HG02938 (cell line): ENCODE results near the gene MIPOL1.
"Not testable (repeated sequence)": the region's sequence is repeated elsewhere in the genome, so short reads cannot be mapped to it uniquely, and the experiment has no call there.

ENCODE experiments used
- ATAC-seq: cut with Tn5 transposase; IDR thresholded peaks from one replicate; pipeline ENCODE4 v1.9.1; 2021; ENCODE audit warnings: mild to moderate bottlenecking, moderate library complexity; ENCODE audit not compliant: unreplicated experiment

The MIPOL1 gene

DNA sequence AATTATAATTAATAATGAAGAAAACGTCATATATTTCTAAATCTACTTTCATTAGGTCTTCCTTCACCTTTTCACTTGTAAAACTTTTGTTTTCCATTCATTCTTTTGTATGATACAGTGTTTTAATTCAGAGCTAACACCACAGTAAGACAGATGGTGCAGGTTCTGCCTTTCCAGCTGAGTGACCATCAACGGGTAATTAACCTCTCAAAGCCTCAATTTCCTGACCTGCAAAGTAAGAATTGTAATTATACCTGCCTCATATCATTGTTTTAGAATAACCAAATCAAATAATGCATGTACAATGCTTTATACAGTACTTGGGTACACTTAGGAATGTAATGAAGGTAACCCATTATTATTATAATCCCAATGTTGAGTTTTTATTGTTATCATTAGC lies 239.8 kb downstream of the MIPOL1 start:
- ATAC-seq: no peak

- ATAC-seq: no peak
Measured at GRCh38 chr14:37438444-37438843, 240.7 kb downstream of the MIPOL1 start.

- no peak for ATAC-seq
Measured at GRCh38 chr14:37443461-37443860, 245.7 kb downstream of the MIPOL1 start.

DNA sequence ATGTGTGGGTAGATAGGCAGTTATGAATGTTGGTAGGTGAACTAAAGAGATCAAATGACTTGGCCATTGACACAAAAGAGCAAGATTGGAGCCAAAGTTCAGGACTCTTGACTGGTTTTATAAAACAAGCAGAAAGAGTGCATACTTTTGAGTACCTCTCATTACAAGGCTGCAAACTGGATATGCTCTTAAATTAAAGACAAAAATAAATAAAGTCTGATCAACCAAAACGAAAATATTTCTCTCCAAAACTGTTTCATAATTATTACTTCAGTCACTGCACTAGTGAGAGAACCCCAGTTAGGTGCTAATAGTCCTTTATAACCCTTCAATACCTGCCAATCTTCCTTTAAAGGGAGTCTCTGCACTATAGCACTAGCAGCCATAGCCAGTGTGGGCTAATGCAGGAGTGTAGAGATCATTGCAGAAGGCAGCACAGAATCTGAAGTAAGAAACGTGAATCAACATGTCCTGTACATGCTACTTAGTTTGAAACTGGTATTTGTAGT lies 250.2 kb downstream of the MIPOL1 start:
- no peak for ATAC-seq

GRCh38 chr14:37452323-37452722 lies 254.6 kb downstream of the MIPOL1 start:
- no peak for ATAC-seq

- ATAC-seq: no peak
Measured at GRCh38 chr14:37453985-37454384, 256.2 kb downstream of the MIPOL1 start.

DNA sequence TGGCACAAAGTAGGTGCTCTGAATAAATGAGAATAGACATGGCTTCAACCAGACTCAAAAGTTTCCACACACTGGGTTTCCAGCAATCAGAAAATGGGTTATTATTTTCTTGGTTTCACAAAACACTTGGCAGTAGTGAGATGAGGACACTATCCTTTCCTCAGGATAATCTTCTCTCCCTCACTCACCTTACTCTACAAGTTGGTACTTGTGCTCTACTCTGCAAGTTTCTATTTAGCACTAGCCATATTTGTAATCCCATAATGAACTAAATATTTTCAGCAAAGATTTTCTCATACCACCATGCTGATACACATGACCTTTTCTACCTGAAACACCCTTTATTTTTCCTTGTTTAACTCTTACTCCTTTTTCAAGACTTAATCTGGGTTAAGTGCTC lies 259.6 kb downstream of the MIPOL1 start:
- ATAC-seq: no peak

GRCh38 chr14:37462426-37462825 lies 264.7 kb downstream of the MIPOL1 start:
- ATAC-seq: not testable (repeated sequence)

GRCh38 chr14:37464192-37464858 lies 266.6 kb downstream of the MIPOL1 start:
- no peak for ATAC-seq

DNA sequence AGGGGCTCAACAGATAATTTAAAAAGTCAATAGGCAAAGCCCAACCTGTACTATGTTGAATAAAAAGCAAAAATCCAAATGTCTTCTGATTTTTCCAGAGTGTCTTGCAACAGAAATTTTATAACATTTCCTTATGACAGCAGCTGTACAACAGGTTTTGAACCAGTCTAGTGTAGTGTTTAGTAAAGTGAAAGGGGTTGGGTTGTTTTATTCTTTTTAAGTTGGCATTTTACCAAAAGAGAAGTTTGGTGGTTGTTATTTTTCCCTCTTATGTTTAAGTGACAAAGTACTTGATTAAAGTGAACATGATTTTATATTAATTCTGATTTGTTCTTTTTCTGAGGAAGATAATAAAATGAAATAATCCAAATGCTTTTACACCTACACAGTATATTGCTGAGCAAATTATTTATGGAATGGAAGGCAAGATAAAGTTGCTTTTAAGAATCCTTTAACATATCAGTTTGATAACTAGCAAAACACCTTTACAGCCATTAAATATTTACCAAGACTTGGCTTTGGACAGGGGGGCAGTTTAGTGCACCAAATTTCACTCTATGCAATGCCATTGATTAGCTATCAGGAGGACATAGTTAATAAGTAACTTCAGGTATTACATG lies 268.4 kb downstream of the MIPOL1 start:
- ATAC-seq: no peak

DNA sequence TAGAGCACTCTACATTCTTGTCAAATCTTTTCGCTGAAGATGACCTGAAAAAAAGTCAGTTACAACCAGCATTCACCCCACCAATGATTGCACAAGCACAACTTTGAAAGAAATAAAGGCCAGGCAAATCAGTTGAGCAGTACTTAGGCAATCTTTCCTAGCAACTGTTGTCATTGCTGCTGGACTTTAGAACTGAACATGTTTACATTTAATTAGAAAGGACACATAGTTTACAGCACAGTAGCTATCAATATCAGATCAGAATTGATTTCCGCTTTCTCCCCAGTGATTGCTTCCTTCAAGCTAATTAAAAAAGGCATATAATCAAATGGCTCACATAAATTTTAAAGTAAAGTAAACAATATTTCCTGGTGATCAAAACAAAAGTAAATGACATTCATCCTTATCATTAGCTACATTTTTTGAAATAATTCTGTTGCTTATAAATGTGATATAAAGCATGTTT lies 268.9 kb downstream of the MIPOL1 start:
- no peak for ATAC-seq

- ATAC-seq: no peak
Measured at GRCh38 chr14:37469650-37470049, 271.9 kb downstream of the MIPOL1 start.

DNA sequence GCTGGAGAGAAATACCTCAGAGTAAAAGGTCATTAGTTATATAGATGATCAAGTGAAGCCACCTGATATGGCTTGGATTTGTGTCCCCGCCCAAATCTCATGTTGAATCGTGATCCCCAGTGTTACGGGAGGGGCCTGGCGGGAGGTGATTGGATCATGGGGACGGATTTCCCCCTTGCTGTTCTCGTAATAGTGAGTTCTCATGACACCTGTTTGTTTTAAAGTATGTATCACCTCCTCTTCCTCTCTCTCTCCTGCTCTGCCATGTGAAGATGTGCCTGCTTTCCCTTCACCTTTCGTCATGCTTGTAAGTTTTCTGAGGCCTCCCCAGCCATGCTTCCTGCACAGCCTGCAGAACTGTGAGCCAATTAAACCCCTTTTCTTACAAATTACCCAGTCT lies 272.5 kb downstream of the MIPOL1 start:
- no peak for ATAC-seq

GRCh38 chr14:37472906-37473305 lies 275.2 kb downstream of the MIPOL1 start:
- no peak for ATAC-seq

DNA sequence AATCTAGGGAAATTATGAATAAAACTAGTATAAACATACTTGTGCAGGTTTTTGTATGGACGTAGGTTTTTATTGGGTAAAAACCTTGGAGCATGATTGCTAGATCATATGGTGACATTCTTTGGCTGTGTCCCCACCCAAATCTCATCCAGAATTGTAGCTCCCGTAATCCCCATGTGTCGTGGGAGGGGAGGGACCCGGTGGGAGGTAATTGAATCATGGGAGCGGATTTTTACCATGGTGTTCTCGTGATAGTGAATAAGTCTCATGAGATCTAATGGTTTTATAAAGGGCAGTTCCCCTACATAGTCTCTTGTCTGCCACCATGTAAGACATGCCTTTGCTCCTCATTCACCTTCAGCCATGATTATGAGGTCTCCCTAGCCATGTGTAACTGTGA lies 276.5 kb downstream of the MIPOL1 start:
- no peak for ATAC-seq

- ATAC-seq: no peak
Measured at GRCh38 chr14:37480446-37481290, 282.9 kb downstream of the MIPOL1 start.

GRCh38 chr14:37482428-37482827 lies 284.7 kb downstream of the MIPOL1 start:
- no peak for ATAC-seq

DNA sequence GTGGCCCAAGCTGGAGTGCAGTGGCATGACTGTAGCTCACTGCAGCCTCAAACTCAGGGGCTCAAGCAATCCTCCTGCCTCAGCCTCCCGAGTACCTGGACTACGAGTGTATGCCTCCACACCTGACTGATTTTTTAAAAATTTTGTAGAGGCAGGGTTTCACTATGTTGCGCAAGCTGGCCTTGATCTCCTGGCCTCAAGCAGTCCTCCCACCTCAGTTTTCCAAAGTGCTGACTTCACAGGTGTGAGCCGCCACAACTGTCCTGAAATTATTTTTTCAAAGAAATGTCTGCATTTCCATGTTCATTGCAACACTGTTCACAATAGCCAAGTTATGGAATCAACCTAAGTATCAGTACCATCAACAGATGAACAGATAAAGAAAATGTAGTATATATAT lies 285.9 kb downstream of the MIPOL1 start:
- ATAC-seq: no peak

DNA sequence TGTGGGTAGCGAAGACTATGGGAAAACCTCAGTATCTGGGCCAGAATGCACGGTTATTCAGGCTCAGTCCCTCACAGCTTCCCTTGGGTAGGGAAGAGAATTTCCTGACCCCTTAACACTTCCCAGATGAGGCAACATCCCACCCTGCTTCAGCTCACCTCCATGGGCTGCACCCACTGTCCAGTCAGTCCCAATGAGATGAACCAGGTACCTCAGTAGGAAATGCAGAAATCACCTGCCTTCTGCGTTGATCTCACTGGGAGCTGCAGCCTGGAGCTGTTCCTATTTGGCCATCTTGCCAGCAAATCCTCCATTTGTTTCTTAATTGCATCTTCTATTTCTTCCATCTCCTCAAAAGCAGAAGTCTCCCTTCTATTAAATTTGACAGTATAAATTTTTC lies 292.9 kb downstream of the MIPOL1 start:
- no peak for ATAC-seq

DNA sequence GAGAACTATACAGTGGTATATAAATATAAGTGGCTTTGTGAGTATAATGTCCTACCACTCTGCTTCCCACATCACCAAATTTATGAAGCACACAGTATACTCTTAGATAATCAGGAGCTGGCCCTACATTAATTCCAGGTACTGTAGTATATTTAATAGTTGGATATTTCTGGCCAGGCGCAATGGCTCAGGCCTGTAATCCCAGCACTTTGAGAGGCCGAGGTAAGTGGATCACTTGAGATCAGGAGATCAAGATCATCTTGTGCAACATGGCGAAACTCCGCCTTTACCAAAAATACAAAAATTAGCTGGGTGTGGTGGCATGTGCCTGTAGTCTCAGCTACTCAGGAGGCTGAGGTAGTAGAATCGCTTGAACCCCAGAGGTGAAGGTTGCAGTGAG lies 293.3 kb downstream of the MIPOL1 start:
- ATAC-seq: no peak

GRCh38 chr14:37493606-37494005 lies 295.9 kb downstream of the MIPOL1 start:
- no peak for ATAC-seq

DNA sequence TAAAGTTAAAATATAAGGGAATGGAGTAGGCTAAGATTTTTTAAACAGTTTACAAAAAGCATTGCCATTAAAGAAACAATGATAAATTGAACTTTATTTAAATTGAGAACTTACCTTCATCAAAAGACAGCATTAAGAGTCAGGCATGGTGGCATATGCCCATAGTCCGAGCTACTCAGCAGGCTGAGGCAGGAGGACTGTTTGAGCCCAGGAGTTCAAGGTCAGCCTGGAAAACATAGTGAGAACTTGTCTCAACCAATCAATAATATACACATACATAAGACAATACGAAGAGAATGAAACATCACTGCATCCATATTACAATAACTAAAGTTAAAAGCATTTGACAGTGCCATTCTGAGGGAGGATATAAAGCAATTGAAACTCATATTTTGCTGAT lies 299.7 kb downstream of the MIPOL1 start:
- no peak for ATAC-seq
